Measurements from ENCODE around the gene ARHGEF16.

The ARHGEF16 gene

GRCh38 chr1:3491291-3492246 is 37.1 kb downstream of the ARHGEF16 start:
- H3K27ac ChIP-seq (ENCODE audit: low read depth, low read length), result no peak overlapping the region
- peaks cover 6% of the 10 kb centered on the region; the same call in 1 of the 2 replicates for H3K9me3 ChIP-seq (ENCODE audit: control insufficient read depth, insufficient read depth, low read length)

GRCh38 chr1:3492545-3493246 is 38.2 kb downstream of the ARHGEF16 start:
- Histone ChIP-seq H3K36me3 (ENCODE audit: control insufficient read depth, insufficient read depth, low read length) (no peaks in the 10 kb centered on the region), H3K9ac (ENCODE audit: low read depth, low read length) (no peak overlapping the region), H3K4me1 (ENCODE audit: control insufficient read depth, insufficient read depth, low read length) (no peaks in the 10 kb centered on the region), H3K9me3 (ENCODE audit: control insufficient read depth, insufficient read depth, low read length) (peaks cover 6% of the 10 kb centered on the region; the same call in 1 of the 2 replicates), H3K27ac (ENCODE audit: low read depth, low read length) (no peak overlapping the region), H3K4me3 (ENCODE audit: low read depth, low read length) (no peak overlapping the region), H3K27me3 (ENCODE audit: control insufficient read depth, insufficient read depth, low read length) (no peaks in the 10 kb centered on the region)

More at GRCh38 chr1:3491291-3492246, 37.1 kb downstream of the ARHGEF16 start:
- no peak overlapping the region for H3K9ac ChIP-seq (ENCODE audit: low read depth, low read length)
- H3K27me3 ChIP-seq (ENCODE audit: control insufficient read depth, insufficient read depth, low read length), result no peaks in the 10 kb centered on the region
- peak overlapping the region; percentile 40; the same call in 1 of the 2 replicates for H3K4me3 ChIP-seq (ENCODE audit: low read depth, low read length)
- H3K36me3 ChIP-seq (ENCODE audit: control insufficient read depth, insufficient read depth, low read length), result no peaks in the 10 kb centered on the region
- H3K4me1 ChIP-seq (ENCODE audit: control insufficient read depth, insufficient read depth, low read length), result no peaks in the 10 kb centered on the region

GRCh38 chr1:3494321-3495308 is 40.1 kb downstream of the ARHGEF16 start:
- H3K9me3 ChIP-seq (ENCODE audit: control insufficient read depth, insufficient read depth, low read length), result no peaks in the 10 kb centered on the region
- no peak overlapping the region for H3K9ac ChIP-seq (ENCODE audit: low read depth, low read length)
- H3K27ac ChIP-seq (ENCODE audit: low read depth, low read length), result no peak overlapping the region
- H3K4me3 ChIP-seq (ENCODE audit: low read depth, low read length), result no peak overlapping the region
- H3K36me3 ChIP-seq (ENCODE audit: control insufficient read depth, insufficient read depth, low read length), result no peaks in the 10 kb centered on the region
- H3K27me3 ChIP-seq (ENCODE audit: control insufficient read depth, insufficient read depth, low read length), result no peaks in the 10 kb centered on the region
- no peaks in the 10 kb centered on the region for H3K4me1 ChIP-seq (ENCODE audit: control insufficient read depth, insufficient read depth, low read length)

GRCh38 chr1:3495776-3496745 is 41.6 kb downstream of the ARHGEF16 start:
- H3K9me3 ChIP-seq (ENCODE audit: control insufficient read depth, insufficient read depth, low read length), result no peaks in the 10 kb centered on the region
- H3K27me3 ChIP-seq (ENCODE audit: control insufficient read depth, insufficient read depth, low read length), result no peaks in the 10 kb centered on the region
- H3K36me3 ChIP-seq (ENCODE audit: control insufficient read depth, insufficient read depth, low read length), result no peaks in the 10 kb centered on the region
- H3K4me1 ChIP-seq (ENCODE audit: control insufficient read depth, insufficient read depth, low read length), result no peaks in the 10 kb centered on the region
- no peak overlapping the region for H3K4me3 ChIP-seq (ENCODE audit: low read depth, low read length)
- no peak overlapping the region for H3K9ac ChIP-seq (ENCODE audit: low read depth, low read length)
- H3K27ac ChIP-seq (ENCODE audit: low read depth, low read length), result no peak overlapping the region

GRCh38 chr1:3496916-3497315 is 42.5 kb downstream of the ARHGEF16 start:
- H3K4me3 ChIP-seq (ENCODE audit: low read depth, low read length), result no peak overlapping the region
- no peaks in the 10 kb centered on the region for H3K4me1 ChIP-seq (ENCODE audit: control insufficient read depth, insufficient read depth, low read length)
- no peaks in the 10 kb centered on the region for H3K27me3 ChIP-seq (ENCODE audit: control insufficient read depth, insufficient read depth, low read length)
- no peaks in the 10 kb centered on the region for H3K9me3 ChIP-seq (ENCODE audit: control insufficient read depth, insufficient read depth, low read length)
- no peaks in the 10 kb centered on the region for H3K36me3 ChIP-seq (ENCODE audit: control insufficient read depth, insufficient read depth, low read length)
- H3K9ac ChIP-seq (ENCODE audit: low read depth, low read length), result no peak overlapping the region
- H3K27ac ChIP-seq (ENCODE audit: low read depth, low read length), result no peak overlapping the region

GRCh38 chr1:3497521-3497920 is 43.1 kb downstream of the ARHGEF16 start:
- Histone ChIP-seq H3K9ac (ENCODE audit: low read depth, low read length) (no peak overlapping the region), H3K4me3 (ENCODE audit: low read depth, low read length) (no peak overlapping the region), H3K9me3 (ENCODE audit: control insufficient read depth, insufficient read depth, low read length) (no peaks in the 10 kb centered on the region), H3K36me3 (ENCODE audit: control insufficient read depth, insufficient read depth, low read length) (no peaks in the 10 kb centered on the region), H3K4me1 (ENCODE audit: control insufficient read depth, insufficient read depth, low read length) (no peaks in the 10 kb centered on the region), H3K27me3 (ENCODE audit: control insufficient read depth, insufficient read depth, low read length) (no peaks in the 10 kb centered on the region), H3K27ac (ENCODE audit: low read depth, low read length) (no peak overlapping the region)

GRCh38 chr1:3498246-3498930 is 43.9 kb downstream of the ARHGEF16 start:
- Histone ChIP-seq H3K4me1 (ENCODE audit: control insufficient read depth, insufficient read depth, low read length) (no peaks in the 10 kb centered on the region), H3K4me3 (ENCODE audit: low read depth, low read length) (no peak overlapping the region), H3K27me3 (ENCODE audit: control insufficient read depth, insufficient read depth, low read length) (no peaks in the 10 kb centered on the region), H3K36me3 (ENCODE audit: control insufficient read depth, insufficient read depth, low read length) (no peaks in the 10 kb centered on the region), H3K9ac (ENCODE audit: low read depth, low read length) (no peak overlapping the region), H3K27ac (ENCODE audit: low read depth, low read length) (no peak overlapping the region), H3K9me3 (ENCODE audit: control insufficient read depth, insufficient read depth, low read length) (no peaks in the 10 kb centered on the region)

GRCh38 chr1:3498986-3499385 is 44.5 kb downstream of the ARHGEF16 start:
- H3K27me3 ChIP-seq (ENCODE audit: control insufficient read depth, insufficient read depth, low read length), result no peaks in the 10 kb centered on the region
- H3K27ac ChIP-seq (ENCODE audit: low read depth, low read length), result no peak overlapping the region
- no peak overlapping the region for H3K4me3 ChIP-seq (ENCODE audit: low read depth, low read length)
- no peak overlapping the region for H3K9ac ChIP-seq (ENCODE audit: low read depth, low read length)
- H3K36me3 ChIP-seq (ENCODE audit: control insufficient read depth, insufficient read depth, low read length), result no peaks in the 10 kb centered on the region
- H3K9me3 ChIP-seq (ENCODE audit: control insufficient read depth, insufficient read depth, low read length), result no peaks in the 10 kb centered on the region
- no peaks in the 10 kb centered on the region for H3K4me1 ChIP-seq (ENCODE audit: control insufficient read depth, insufficient read depth, low read length)

- H3K27ac ChIP-seq (ENCODE audit: low read depth, low read length), result no peak overlapping the region
- H3K9ac ChIP-seq (ENCODE audit: low read depth, low read length), result no peak overlapping the region
- no peaks in the 10 kb centered on the region for H3K36me3 ChIP-seq (ENCODE audit: control insufficient read depth, insufficient read depth, low read length)
- H3K9me3 ChIP-seq (ENCODE audit: control insufficient read depth, insufficient read depth, low read length), result no peaks in the 10 kb centered on the region
- no peak overlapping the region for H3K4me3 ChIP-seq (ENCODE audit: low read depth, low read length)
- no peaks in the 10 kb centered on the region for H3K27me3 ChIP-seq (ENCODE audit: control insufficient read depth, insufficient read depth, low read length)
- H3K4me1 ChIP-seq (ENCODE audit: control insufficient read depth, insufficient read depth, low read length), result no peaks in the 10 kb centered on the region
Measured at GRCh38 chr1:3499611-3500010, 45.1 kb downstream of the ARHGEF16 start.

Data from HUES48 (cell line).